ENCODE data around the gene CACNA1S. TPM values are rescaled to one million over a fixed set of nuclear protein-coding genes. Genes with fewer than 3 reads are reported as not detected.

Gene CACNA1S
- total and polyA plus RNA-seq, 2 of the 4 experiments (the other 2 are of a cell fraction): not detected

DNA sequence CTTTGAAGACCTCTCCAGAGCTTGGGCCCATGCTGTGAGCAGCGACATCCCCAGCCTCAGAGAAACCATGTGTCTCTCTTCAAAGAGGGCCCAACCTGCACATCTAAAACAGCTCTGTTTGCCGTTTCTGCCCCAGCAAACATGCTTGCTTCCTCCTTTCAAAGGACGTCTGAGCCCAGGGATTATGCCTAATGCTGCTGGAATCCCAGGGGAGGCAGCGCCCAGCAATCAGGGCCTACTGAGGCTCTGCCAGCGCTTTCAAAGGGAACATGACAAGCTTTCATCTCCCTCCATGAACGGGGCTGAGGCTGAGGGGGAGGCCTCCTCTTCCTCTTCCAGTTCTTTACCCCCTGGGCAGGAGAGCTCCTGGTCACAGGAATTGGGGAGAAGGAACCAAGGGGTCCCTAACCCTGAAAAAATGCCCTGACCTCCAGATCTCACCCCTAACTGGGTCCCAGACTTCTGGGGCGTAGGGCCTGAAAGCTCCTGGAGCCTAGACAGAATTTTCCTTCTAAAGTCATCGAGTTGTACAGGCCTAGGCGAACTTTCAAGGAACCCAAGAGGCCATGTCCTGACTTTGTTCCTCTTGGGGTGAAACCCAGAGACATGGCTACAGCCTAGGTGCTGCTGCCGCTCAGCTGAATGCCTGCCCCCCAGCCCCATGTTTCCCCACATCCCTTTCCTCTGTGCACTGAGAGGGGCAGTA is 28.2 kb upstream of the CACNA1S start:
- CTCF ChIA-PET: no interaction called here
- no peak overlapping the region for H4K91ac ChIP-seq (ENCODE audit: insufficient read depth, low read depth, low read length)
- H4K5ac ChIP-seq (ENCODE audit: low read depth, low read length): no peak overlapping the region

More for the DNA sequence above, 28.2 kb upstream of the CACNA1S start:
- WGBS, 2 experiments (ENCODE audit: extremely low coverage in 2 of 2, insufficient read length in 1 of 2): 88% methylated on average over 3 of the region's 10 CpGs; no CpG with 5 or more reads in 1 of the 2 experiments
- Histone ChIP-seq H2AK9ac (replicated peaks; ENCODE audit: low read depth, low read length, poor library complexity) (no peak overlapping the region), H2BK120ac (ENCODE audit: low read depth, low read length) (no peak overlapping the region), H3K79me1 (ENCODE audit: low read depth in 1 of 2, low read length in 2 of 2) (peaks cover 0 to 18% of the 10 kb centered on the region in 2 experiments; a peak in 2 of 4 replicates), H3K27ac (ENCODE audit: insufficient read depth, low read length) (no peak overlapping the region), H3K14ac (replicated peaks; ENCODE audit: low read depth, low read length) (no peak overlapping the region), H3K18ac (ENCODE audit: low read depth, low read length) (no peak overlapping the region), H2BK20ac (ENCODE audit: low read depth, low read length) (no peak overlapping the region), H3K9me1 (ENCODE audit: insufficient read depth, low read length) (peaks cover 22% of the 10 kb centered on the region), H2BK5ac (ENCODE audit: low read depth, low read length, poor library complexity, severe bottlenecking) (no peak overlapping the region), H3K9me3 (ENCODE audit: control insufficient read depth, insufficient read depth, low read length) (no peaks in the 10 kb centered on the region), H3K4me2 (ENCODE audit: low read depth, low read length) (no peak overlapping the region), H3K36me3 (ENCODE audit: control insufficient read depth, insufficient read depth, low read length) (peaks cover 63% of the 10 kb centered on the region), H3K27me3 (ENCODE audit: control insufficient read depth, insufficient read depth, low read length) (no peaks in the 10 kb centered on the region), H4K8ac (ENCODE audit: low read depth in 2 of 2, low read length in 2 of 2) (no peak overlapping the region), H3K4me1 (ENCODE audit: control insufficient read depth, insufficient read depth, low read length) (peaks cover 13% of the 10 kb centered on the region), H3K9ac (ENCODE audit: low read depth, low read length) (no peak overlapping the region), H2BK15ac (ENCODE audit: low read depth, low read length) (no peak overlapping the region), H4K20me1 (ENCODE audit: insufficient read depth, low read length) (peaks cover 30% of the 10 kb centered on the region), H3K56ac (ENCODE audit: extremely low read depth, insufficient read depth, low read length) (no peak overlapping the region), H2AFZ (replicated peaks; ENCODE audit: low read length, poor library complexity) (no peak overlapping the region), H2AK5ac (ENCODE audit: low read depth, low read length) (no peak overlapping the region), H3K4me3 (ENCODE audit: insufficient read depth, low read depth, low read length) (no peak overlapping the region), H3K23ac (ENCODE audit: low read depth, low read length) (no peak overlapping the region), H3K4ac (ENCODE audit: low read depth, low read length) (no peak overlapping the region)
- dilution Hi-C loops (cut with HindIII; ENCODE audit: low sequenced_read_pairs, unreplicated experiment) (no loop called here), intact Hi-C loops (cut with micrococcal nuclease) (no loop called here), in situ Hi-C loops (cut with MboI; ENCODE audit: low sequenced_read_pairs) (no loop called here)
- POLR2A ChIA-PET (ENCODE audit: unreplicated experiment): no interaction called here
- no TSS peak for BruUV-seq (replicated peaks)
- no peak for TF ChIP-seq POLR2A (IDR thresholded peaks at IDR 0.05; ENCODE audit: low read depth, low read length)
- TF ChIP-seq, protein P1, sequence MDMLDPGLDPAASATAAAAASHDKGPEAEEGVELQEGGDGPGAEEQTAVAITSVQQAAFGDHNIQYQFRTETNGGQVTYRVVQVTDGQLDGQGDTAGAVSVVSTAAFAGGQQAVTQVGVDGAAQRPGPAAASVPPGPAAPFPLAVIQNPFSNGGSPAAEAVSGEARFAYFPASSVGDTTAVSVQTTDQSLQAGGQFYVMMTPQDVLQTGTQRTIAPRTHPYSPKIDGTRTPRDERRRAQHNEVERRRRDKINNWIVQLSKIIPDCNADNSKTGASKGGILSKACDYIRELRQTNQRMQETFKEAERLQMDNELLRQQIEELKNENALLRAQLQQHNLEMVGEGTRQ (IDR thresholded peaks at IDR 0.05; ENCODE audit: low read depth, low read length): no peak
- no peak for TF ChIP-seq SMC3 (IDR thresholded peaks at IDR 0.05; ENCODE audit: low read depth, low read length)
- DNase-seq: no peak
- ATAC-seq (ENCODE audit: low read depth): no peak

Data from IMR-90 (cell line).